ENCODE measurements around the gene A1BG. TPM values are rescaled to one million over a fixed set of nuclear protein-coding genes. Genes with fewer than 3 reads are reported as not detected.

A1BG gene
- total RNA-seq, 1 donor from 2014 or later = 21.8 TPM

GRCh38 chr19:58388175-58388526 lies 34.9 kb upstream of the A1BG start:
- Mint-ChIP-seq H3K36me3 (ENCODE audit: low read depth) (peaks cover 55% of the 10 kb centered on the region), H3K4me3 (peak overlapping the region; percentile 95), H3K4me1 (peaks cover 43% of the 10 kb centered on the region), H3K9me3 (no peaks in the 10 kb centered on the region), H3K27me3 (no peaks in the 10 kb centered on the region), H3K27ac (peak overlapping the region; percentile 98)
- CTCF ChIA-PET = no interaction called here
- POLR2A ChIA-PET = interaction anchor here (0.6 to 5.0 kb wide), 6 partner anchors 25 to 132 kb away, joined by 4 to 40 read pairs (median 4); partner anchors contain the start of genes ERVK3-1, ZBTB45 and ZNF497
- no peak for TF ChIP-seq CTCF (IDR thresholded peaks at IDR 0.05)
- no peak for ATAC-seq (ENCODE audit: low read depth)
- intact Hi-C loops (cut with micrococcal nuclease) = no loop called here
- DNase-seq = no peak

- DNase-seq (no peak), ATAC-seq (ENCODE audit: low read depth) (no peak)
- peaks cover 49% of the 10 kb centered on the region for H3K36me3 Mint-ChIP-seq (ENCODE audit: low read depth)
- no peak for TF ChIP-seq CTCF (IDR thresholded peaks at IDR 0.05)
- intact Hi-C loops (cut with micrococcal nuclease) = loop anchor here (1.0 to 2.0 kb wide), 7 partner anchors 14 to 188 kb away; partner anchors contain the start of genes ZNF132, ZNF324, ZNF497 and ZNF584
- ChIA-PET POLR2A (interaction anchor here (0.6 to 5.0 kb wide), 12 partner anchors 8 to 386 kb away, joined by 3 to 40 read pairs (median 4); partner anchors contain the start of genes ERVK3-1, RNF225, ZBTB45 and ZNF497), CTCF (no interaction called here)
- H3K4me3 Mint-ChIP-seq = peak overlapping the region; percentile 95
- peaks cover 45% of the 10 kb centered on the region for H3K4me1 Mint-ChIP-seq
- H3K27me3 Mint-ChIP-seq = no peaks in the 10 kb centered on the region
- no peaks in the 10 kb centered on the region for H3K9me3 Mint-ChIP-seq
- peak overlapping the region; percentile 98 for H3K27ac Mint-ChIP-seq
Measured at GRCh38 chr19:58387338-58388174, 34.3 kb upstream of the A1BG start.

- ChIA-PET POLR2A (interaction anchor here (0.6 to 5.0 kb wide), 11 partner anchors 9 to 385 kb away, joined by 3 to 40 read pairs (median 3); partner anchors contain the start of genes RNF225, ZBTB45, ZNF497 and ZNF584), CTCF (no interaction called here)
- Mint-ChIP-seq H3K27ac (peak within 1 kb of the TSS; percentile 98), H3K9me3 (no peaks in the 10 kb centered on the region), H3K4me1 (peaks cover 50% of the 10 kb centered on the region), H3K4me3 (peak within 1 kb of the TSS; percentile 95), H3K27me3 (no peaks in the 10 kb centered on the region), H3K36me3 (ENCODE audit: low read depth) (peaks cover 42% of the 10 kb centered on the region)
- ATAC-seq (ENCODE audit: low read depth) (peak; percentile 89), DNase-seq (peak; percentile 85)
- intact Hi-C loops (cut with micrococcal nuclease) = loop anchor here (1.0 to 2.0 kb wide), 7 partner anchors 15 to 189 kb away; partner anchors contain the start of genes ZNF132, ZNF324, ZNF497 and ZNF584
- TF ChIP-seq CTCF (IDR thresholded peaks at IDR 0.05) = no peak
Measured at GRCh38 chr19:58386576-58387337, 33.5 kb upstream of the A1BG start, which contains the start of gene RPS5. Gene RPS5, plus strand, starts transcription at chr19:58387269. Its CDS starts 869 bp downstream, at chr19:58388138.

GRCh38 chr19:58385891-58386575 lies 32.7 kb upstream of the A1BG start:
- no peaks in the 10 kb centered on the region for H3K27me3 Mint-ChIP-seq
- no peaks in the 10 kb centered on the region for H3K9me3 Mint-ChIP-seq
- DNase-seq = no peak
- no peak for TF ChIP-seq CTCF (IDR thresholded peaks at IDR 0.05)
- ChIA-PET CTCF (no interaction called here), POLR2A (interaction anchor here (0.9 to 5.0 kb wide), 7 partner anchors 10 to 384 kb away, joined by 3 to 40 read pairs (median 3); partner anchors contain the start of genes RNF225, ZNF497, ZNF584 and ZNF606)
- peaks cover 39% of the 10 kb centered on the region for H3K36me3 Mint-ChIP-seq (ENCODE audit: low read depth)
- ATAC-seq (ENCODE audit: low read depth) = no peak
- intact Hi-C loops (cut with micrococcal nuclease) = loop anchor here (2.0 kb wide), 1 partner anchor 81 kb away; the partner anchor contains the start of gene ZNF324
- peak overlapping the region; percentile 95 for H3K4me3 Mint-ChIP-seq
- peaks cover 54% of the 10 kb centered on the region for H3K4me1 Mint-ChIP-seq
- peak overlapping the region; percentile 98 for H3K27ac Mint-ChIP-seq

All from activated B cell treated with CpG ODN at 0.5 μM for 24 hours (primary cell).